GM10248 (cell line): ENCODE measurements around the gene MAPK8IP3.

Experiments
- CTCF ChIA-PET: fragments of 300-600 bp; sonication (Branson Sonifier 250); formaldehyde crosslinking; extraction: SDS; loops from one replicate; lab custom pipeline; 2021; ENCODE audit warnings: antibody characterized with exemption; lab: Yijun Ruan, JAX
- POLR2A ChIA-PET: fragments of 350-650 bp; sonication (Branson Sonifier 250); formaldehyde crosslinking; extraction: SDS; loops from one replicate; lab custom pipeline; 2020; ENCODE audit warnings: antibody characterized with exemption; lab: Yijun Ruan, JAX
- DNase-seq: peaks from one replicate; pipeline ENCODE4 v3.0.0; 2012; ENCODE audit errors: extremely low spot score
- CTCF ChIP-seq: IDR thresholded peaks from 2 replicates; pipeline ENCODE4 v1.5.1; 2012; ENCODE audit warnings: mild to moderate bottlenecking, low read depth; ENCODE audit errors: extremely low read depth, missing control alignments, control extremely low read depth

The MAPK8IP3 gene

GRCh38 chr16:1670371-1670770 lies 35.6 kb upstream of the MAPK8IP3 start:
- DNase-seq, result no peak
- ChIA-PET POLR2A (no interaction called here), CTCF (interaction anchor here (1.4 to 1.7 kb wide), 3 partner anchors 14 to 307 kb away, joined by 3 to 4 read pairs (median 3); no protein-coding TSS in a partner anchor)
- TF ChIP-seq CTCF, result no peak

GRCh38 chr16:1670866-1671265 lies 35.1 kb upstream of the MAPK8IP3 start:
- DNase-seq, result no peak
- ChIA-PET POLR2A (no interaction called here), CTCF (interaction anchor here (1.4 to 1.7 kb wide), 3 partner anchors 14 to 307 kb away, joined by 3 to 4 read pairs (median 3); no protein-coding TSS in a partner anchor)
- TF ChIP-seq CTCF, result no peak

- no peak for DNase-seq
- CTCF ChIA-PET, result interaction anchor here (1.0 kb wide), 1 partner anchor 32 kb away, joined by 4 read pairs; the partner anchor contains the start of gene MAPK8IP3
- POLR2A ChIA-PET, result no interaction called here
- TF ChIP-seq CTCF, result no peak
Measured at GRCh38 chr16:1673424-1674151, 32.4 kb upstream of the MAPK8IP3 start.

GRCh38 chr16:1674306-1674705 lies 31.7 kb upstream of the MAPK8IP3 start:
- CTCF ChIA-PET, result interaction anchor here (1.0 kb wide), 2 partner anchors 24 to 32 kb away, joined by 3 to 4 read pairs; partner anchors contain the start of gene MAPK8IP3
- no peak for DNase-seq
- no peak for TF ChIP-seq CTCF
- POLR2A ChIA-PET, result no interaction called here

- TF ChIP-seq CTCF, result no peak
- POLR2A ChIA-PET, result no interaction called here
- DNase-seq, result no peak
- CTCF ChIA-PET, result interaction anchor here (1.0 to 1.3 kb wide), 3 partner anchors 23 to 31 kb away, joined by 3 to 4 read pairs (median 4); partner anchors contain the start of gene MAPK8IP3
Measured at GRCh38 chr16:1674751-1675664, 31.0 kb upstream of the MAPK8IP3 start.

GRCh38 chr16:1676661-1677060 lies 29.3 kb upstream of the MAPK8IP3 start:
- no peak for TF ChIP-seq CTCF
- POLR2A ChIA-PET, result no interaction called here
- DNase-seq, result no peak
- CTCF ChIA-PET, result interaction anchor here (1.7 to 3.7 kb wide), 4 partner anchors 18 to 48 kb away, joined by 5 to 27 read pairs (median 13); partner anchors contain the start of gene MAPK8IP3
